GM12878 (cell line): ENCODE data around the gene CYP8B1. TPM values are rescaled to one million over a fixed set of nuclear protein-coding genes. Genes with fewer than 3 reads are reported as not detected.

Source experiments
- ATAC-seq: fragments of 200-7000 bp; cut with Tn5 transposase; 3 replicates; pipeline ENCODE4 v1.9.1; 2020; ENCODE audit warnings: mild to moderate bottlenecking, moderate library complexity
- BruUV-seq: library from RNA; stranded (reverse); fragments of 400-500 nt; replicated peaks from 2 replicates; lab custom pipeline; 2021; lab: Mats Ljungman, UMichigan
- CTCF ChIA-PET: fragments of 300-600 bp; sonication (Branson Sonifier 250); formaldehyde crosslinking; extraction: SDS; loops from one replicate; lab custom pipeline; 2021; ENCODE audit warnings: inconsistent platforms; lab: Yijun Ruan, JAX
- POLR2A ChIA-PET: fragments of 350-600 bp; formaldehyde crosslinking; extraction: SDS; loops from one replicate; lab custom pipeline; 2021; ENCODE audit warnings: inconsistent platforms; lab: Charles Lee
- RAD21 ChIA-PET: fragments of 300-600 bp; sonication (Branson Sonifier 250); formaldehyde crosslinking; loops from one replicate; lab custom pipeline; 2023; ENCODE audit warnings: antibody characterized with exemption; ENCODE audit not compliant: unreplicated experiment; lab: Charles Lee
- SMC1A ChIA-PET: fragments of 300-600 bp; sonication (Branson Sonifier 250); formaldehyde crosslinking; loops from one replicate; lab custom pipeline; 2023; ENCODE audit not compliant: unreplicated experiment, uncharacterized antibody; lab: Charles Lee
- DNase-seq: peaks from one replicate; pipeline ENCODE4 v3.0.0-alpha.2; 2011; ENCODE audit warnings: low read depth, low spot score
- FAIRE-seq: peaks from 3 replicates; lab custom pipeline; 2011; peaks lifted over from hg19 to GRCh38; lab: Jason Lieb, UNC
- H2AFZ ChIP-seq: 2 replicates; pipeline ENCODE4 v1.6.0; 2011; ENCODE audit warnings: low read depth, low read length, control low read depth; ENCODE audit not compliant: control insufficient read depth
- H3K27ac ChIP-seq: 2 replicates; pipeline ENCODE4 v1.5.1; 2011; ENCODE audit warnings: control low read depth; ENCODE audit not compliant: control insufficient read depth, insufficient read depth
- H3K27me3 ChIP-seq, 2 experiments: replicated peaks in 1 of 2; 2 replicates each; pipeline versions ENCODE4 v1.6.0 to v1.6.1; 2011; ENCODE audit warnings: low read length in 1 of 2; ENCODE audit not compliant: control insufficient read depth in 2 of 2, insufficient read depth in 2 of 2
- H3K36me3 ChIP-seq, 2 experiments: 2 replicates each; pipeline ENCODE4 v1.5.1; 2011; ENCODE audit warnings: low read length in 1 of 2; ENCODE audit not compliant: control insufficient read depth in 2 of 2, insufficient read depth in 2 of 2
- H3K4me1 ChIP-seq: 2 replicates; pipeline ENCODE4 v1.6.1; 2011; ENCODE audit warnings: mild to moderate bottlenecking, low read length, moderate library complexity, mixed read lengths; ENCODE audit not compliant: control insufficient read depth, insufficient read depth
- H3K4me2 ChIP-seq: 2 replicates; pipeline ENCODE4 v1.6.0; 2011; ENCODE audit warnings: control low read depth; ENCODE audit not compliant: control insufficient read depth, insufficient read depth
- H3K4me3 ChIP-seq: fragments of 200-600 bp; sonication (generic); 2 replicates; pipeline ENCODE4 v1.5.1; 2016
- H3K79me2 ChIP-seq: 2 replicates; pipeline ENCODE4 v1.6.0; 2011; ENCODE audit warnings: low read length; ENCODE audit not compliant: control insufficient read depth, insufficient read depth
- H3K9ac ChIP-seq: 2 replicates; pipeline ENCODE4 v1.8.0; 2011; ENCODE audit warnings: low read length, control low read depth, mixed read lengths; ENCODE audit not compliant: control insufficient read depth, insufficient read depth
- H3K9me3 ChIP-seq: replicated peaks from 3 replicates; pipeline ENCODE4 v1.5.1; 2011; ENCODE audit warnings: mild to moderate bottlenecking, low read length; ENCODE audit not compliant: control insufficient read depth, insufficient read depth
- H4K20me1 ChIP-seq: 2 replicates; pipeline ENCODE4 v1.6.0; 2011; ENCODE audit not compliant: control insufficient read depth, insufficient read depth
- BCLAF1 ChIP-seq: fragments of 450-650 bp; IDR thresholded peaks from 2 replicates; pipeline ENCODE4 v1.6.1; 2017; ENCODE audit warnings: antibody characterized with exemption, mild to moderate bottlenecking, moderate library complexity
- BHLHE40 ChIP-seq, 2 experiments: fragments of 450-650 bp in 1 of 2; IDR thresholded peaks; 2 replicates each; pipeline ENCODE4 v1.6.1; 2011 to 2017; ENCODE audit warnings: low read depth in 2 of 2, borderline replicate concordance in 1 of 2, improper control_type of control experiment in 1 of 2, low read length in 1 of 2, mild to moderate bottlenecking in 1 of 2
- BMI1 ChIP-seq: fragments of 450-650 bp; IDR thresholded peaks from 2 replicates; pipeline ENCODE4 v1.6.1; 2016; ENCODE audit warnings: mild to moderate bottlenecking, moderate library complexity, borderline replicate concordance
- CEBPB ChIP-seq, 2 experiments: fragments of 150-350 bp in 1 of 2; IDR thresholded peaks; 2 replicates each; pipeline ENCODE4 v1.6.1; 2012 to 2014; ENCODE audit warnings: low read depth in 2 of 2, low read length in 2 of 2, borderline replicate concordance in 1 of 2, inconsistent platforms in 1 of 2
- CHD2 ChIP-seq: IDR thresholded peaks from 2 replicates; pipeline ENCODE4 v1.6.1; 2011; ENCODE audit warnings: low read depth, low read length, improper control_type of control experiment, borderline replicate concordance
- CHD4 ChIP-seq: fragments of 200-600 bp; sonication (generic); IDR thresholded peaks from 2 replicates; pipeline ENCODE4 v1.6.1; 2016; ENCODE audit warnings: mild to moderate bottlenecking
- CTCF ChIP-seq, 3 experiments: IDR thresholded peaks in 2 of 3; conservative IDR thresholded peaks in 1 of 3; 2 replicates each; pipeline ENCODE4 v1.5.1; 2011; ENCODE audit warnings: low read depth in 3 of 3, low read length in 3 of 3, mild to moderate bottlenecking in 3 of 3, control low read depth in 2 of 3, moderate library complexity in 2 of 3, inconsistent platforms in 1 of 3, mixed read lengths in 1 of 3; ENCODE audit not compliant: control insufficient read depth in 2 of 3, insufficient read depth in 1 of 3; ENCODE audit errors: extremely low read depth in 1 of 3
- E2F8 ChIP-seq: fragments of 450-650 bp; IDR thresholded peaks from 2 replicates; pipeline ENCODE4 v1.6.1; 2018; ENCODE audit warnings: mild to moderate bottlenecking, low read depth, moderate library complexity; ENCODE audit not compliant: partially characterized antibody
- EP300 ChIP-seq, 2 experiments: fragments of 150-350 bp in 1 of 2; IDR thresholded peaks; 2 replicates each; pipeline ENCODE4 v1.6.1; 2011 to 2012; ENCODE audit warnings: low read depth in 2 of 2, low read length in 2 of 2, borderline replicate concordance in 1 of 2, improper control_type of control experiment in 1 of 2, inconsistent platforms in 1 of 2; ENCODE audit not compliant: control insufficient read depth in 1 of 2
- POLR2AphosphoS2 ChIP-seq: IDR thresholded peaks from 2 replicates; pipeline ENCODE4 v1.6.1; 2011; ENCODE audit warnings: low read depth, mild to moderate bottlenecking, low read length, improper control_type of control experiment, moderate library complexity
- RBBP5 ChIP-seq: fragments of 200-600 bp; sonication (generic); conservative IDR thresholded peaks from 2 replicates; pipeline ENCODE4 v1.6.1; 2016
- SKIL ChIP-seq: fragments of 450-650 bp; IDR thresholded peaks from 2 replicates; pipeline ENCODE4 v1.6.1; 2017; ENCODE audit warnings: mild to moderate bottlenecking, low read depth, inconsistent platforms; ENCODE audit not compliant: poor library complexity, severe bottlenecking
- TBL1XR1 ChIP-seq: IDR thresholded peaks from 2 replicates; pipeline ENCODE4 v1.6.1; 2012; ENCODE audit warnings: low read depth, low read length, improper control_type of control experiment
- TCF7 ChIP-seq: IDR thresholded peaks from 2 replicates; pipeline ENCODE4 v1.6.1; 2014; ENCODE audit warnings: antibody characterized with exemption, borderline replicate concordance
- WGBS: methylation state at CpG from one replicate; pipeline ENCODE4 v1.1.6; 2016; ENCODE audit warnings: low lambda C conversion rate; ENCODE audit not compliant: insufficient replicate concordance, insufficient coverage; ENCODE audit errors: missing lambda C conversion rate; 5-methylcytosine and 5-hydroxymethylcytosine counted together
- in situ Hi-C: fragments of 300-500 bp; cut with MboI; formaldehyde crosslinking; loops from 9 replicates; pipeline ENCODE4 v1.14.3; 2018; ENCODE audit warnings: mixed read lengths
- intact Hi-C: fragments of 100-400 bp; cut with micrococcal nuclease; formaldehyde crosslinking; loops from one replicate; pipeline ENCODE4 v1.14.2; 2022; ENCODE audit not compliant: unreplicated experiment
- polyA plus RNA-seq, 11 experiments: library from polyadenylated mRNA; depleted of rRNA in 4 of 11; unstranded in 6 of 11; stranded (reverse) in 5 of 11; fragments of >200 nt; fragmentation: Nextera tagmentation in 4 of 11; fragmentation: Illumina TruSeq in 1 of 11; extraction: Ambion mirVana in 4 of 11; extraction: Trizol in 1 of 11; gene quantifications; 1 replicate in 1 of 11; 2 replicates in 10 of 11; pipeline versions ENCODE4 v1.2.1 to v1.2.3, GENCODE V29; 2011 to 2016; ENCODE audit warnings: inconsistent platforms in 2 of 11, missing spikeins in 2 of 11, low read depth in 1 of 11
- total RNA-seq, 4 experiments: library from RNA; depleted of rRNA in 3 of 4; stranded (reverse); fragments of >200 nt in 3 of 4; fragmentation: Illumina TruSeq in 1 of 4; extraction: Trizol in 1 of 4; gene quantifications; 2 replicates each; pipeline versions ENCODE4 v1.2.1 to v1.2.3, GENCODE V29; 2013 to 2021

The CYP8B1 gene
- total and polyA plus RNA-seq, 10 of the 15 experiments (the other 5 are each of a cell fraction or from before 2014, with no cell fraction given): 0.08 TPM; not detected in 9

GRCh38 chr3:42856544-42856943 lies 19.1 kb downstream of the CYP8B1 start:
- H3K9ac ChIP-seq: no peak overlapping the region
- WGBS: 17% methylated on average over 3 of the region's 3 CpGs
- intact Hi-C loops: no loop called here
- H3K4me1 ChIP-seq: no peaks in the 10 kb centered on the region
- in situ Hi-C loops: no loop called here
- ChIA-PET SMC1A (interaction anchor here (0.9 kb wide), 1 partner anchor 14 kb away, joined by 3 read pairs; no protein-coding TSS in a partner anchor), RAD21 (no interaction called here), POLR2A (no interaction called here), CTCF (interaction anchor here (1.2 kb wide), 1 partner anchor 25 kb away, joined by 4 read pairs; no protein-coding TSS in a partner anchor)
- no TSS peak for BruUV-seq
- H3K4me2 ChIP-seq: no peak overlapping the region
- H3K4me3 ChIP-seq: no peak overlapping the region
- H2AFZ ChIP-seq: no peak overlapping the region
- no peaks in the 10 kb centered on the region for H3K79me2 ChIP-seq
- no peak for DNase-seq
- H3K9me3 ChIP-seq: no peaks in the 10 kb centered on the region
- no peaks in the 10 kb centered on the region for H4K20me1 ChIP-seq
- no peaks in the 10 kb centered on the region for H3K27me3 ChIP-seq
- ATAC-seq: no peak
- H3K36me3 ChIP-seq: no peaks in the 10 kb centered on the region
- FAIRE-seq: no peak
- H3K27ac ChIP-seq: no peak overlapping the region
- no peak for TF ChIP-seq EP300 (IDR thresholded peaks at IDR 0.05; ENCODE audit: borderline replicate concordance in 1 of 2, control insufficient read depth in 1 of 2, low read depth in 2 of 2, low read length in 2 of 2)
- TF ChIP-seq TCF7: no peak
- no peak for TF ChIP-seq E2F8
- TF ChIP-seq RBBP5: no peak
- TF ChIP-seq CHD2: no peak
- no peak for TF ChIP-seq TBL1XR1
- TF ChIP-seq CHD4: no peak
- TF ChIP-seq BMI1: no peak
- no peak for TF ChIP-seq BCLAF1
- no peak for TF ChIP-seq CTCF (IDR thresholded peaks at IDR 0.05 in 2 of 3, conservative IDR thresholded peaks at IDR 0.05 in 1 of 3; ENCODE audit: control insufficient read depth in 2 of 3, extremely low read depth in 1 of 3, insufficient read depth in 1 of 3, low read depth in 3 of 3, low read length in 3 of 3)
- TF ChIP-seq CEBPB (IDR thresholded peaks at IDR 0.05; ENCODE audit: borderline replicate concordance in 1 of 2, low read depth in 2 of 2, low read length in 2 of 2): no peak
- no peak for TF ChIP-seq BHLHE40 (IDR thresholded peaks at IDR 0.05; ENCODE audit: borderline replicate concordance in 1 of 2, low read depth in 2 of 2, low read length in 1 of 2)
- no peak for TF ChIP-seq POLR2AphosphoS2
- TF ChIP-seq SKIL: no peak
